Fibroblast of lung (primary cell): ENCODE measurements around the gene SDC4. TPM values are rescaled to one million over a fixed set of nuclear protein-coding genes. Genes with fewer than 3 reads are reported as not detected.

Experiments used
- DNase-seq, 2 donors: peaks; one replicate each; pipeline versions ENCODE4 v3.0.0 to v3.0.0-alpha.2; 2010; ENCODE audit warnings: low read depth in 2 of 2
- H2AFZ ChIP-seq: 2 replicates; pipeline ENCODE4 v1.5.1; 2012; ENCODE audit warnings: low read length, control low read depth, inconsistent platforms
- H3K27ac ChIP-seq: 2 replicates; pipeline ENCODE4 v1.5.1; 2011; ENCODE audit warnings: low read length, control low read depth; ENCODE audit not compliant: insufficient read depth
- H3K27me3 ChIP-seq: 2 replicates; pipeline ENCODE4 v1.5.1; 2011; ENCODE audit warnings: mild to moderate bottlenecking, low read length; ENCODE audit not compliant: control insufficient read depth, insufficient read depth
- H3K36me3 ChIP-seq: 2 replicates; pipeline ENCODE4 v1.5.1; 2011; ENCODE audit warnings: low read length; ENCODE audit not compliant: control insufficient read depth, insufficient read depth
- H3K4me1 ChIP-seq: 2 replicates; pipeline ENCODE4 v1.5.1; 2011; ENCODE audit warnings: low read length; ENCODE audit not compliant: control insufficient read depth, insufficient read depth; ENCODE audit errors: extremely low read depth
- H3K4me2 ChIP-seq: 2 replicates; pipeline ENCODE4 v1.5.1; 2011; ENCODE audit warnings: low read length, control low read depth; ENCODE audit not compliant: insufficient read depth; ENCODE audit errors: extremely low read depth
- H3K4me3 ChIP-seq, 4 experiments: fragments of 200-600 bp in 1 of 4; sonication (generic) in 1 of 4; replicated peaks in 1 of 4; 2 replicates each; pipeline ENCODE4 v1.5.1; 2011 to 2016; ENCODE audit warnings: low read length in 4 of 4, low read depth in 3 of 4, mild to moderate bottlenecking in 3 of 4, control low read depth in 2 of 4, inconsistent platforms in 1 of 4, mixed read lengths in 1 of 4; ENCODE audit not compliant: insufficient read depth in 1 of 4; ENCODE audit errors: control extremely low read depth in 1 of 4
- H3K79me2 ChIP-seq: 2 replicates; pipeline ENCODE4 v1.5.1; 2012; ENCODE audit warnings: mild to moderate bottlenecking, low read length, inconsistent platforms; ENCODE audit not compliant: control insufficient read depth, insufficient read depth
- H3K9ac ChIP-seq: 2 replicates; pipeline ENCODE4 v1.5.1; 2011; ENCODE audit warnings: mild to moderate bottlenecking, low read length, control low read depth; ENCODE audit not compliant: insufficient read depth
- H3K9me3 ChIP-seq: 2 replicates; pipeline ENCODE4 v1.5.1; 2012; ENCODE audit warnings: low read depth, low read length; ENCODE audit not compliant: control insufficient read depth, insufficient read depth
- H4K20me1 ChIP-seq: 2 replicates; pipeline ENCODE4 v1.5.1; 2011; ENCODE audit warnings: low read length; ENCODE audit not compliant: control insufficient read depth, insufficient read depth; ENCODE audit errors: extremely low read depth
- CTCF ChIP-seq, 2 donors: IDR thresholded peaks in 1 of 2; conservative IDR thresholded peaks in 1 of 2; 1 replicate in 1 of 2; 2 replicates in 1 of 2; pipeline ENCODE4 v1.5.1; 2011 to 2012; ENCODE audit warnings: low read length in 2 of 2, control low read depth in 1 of 2, inconsistent platforms in 1 of 2, low read depth in 1 of 2, mild to moderate bottlenecking in 1 of 2
- EZH2 ChIP-seq: IDR thresholded peaks from 2 replicates; pipeline ENCODE4 v1.5.1; 2012; ENCODE audit warnings: low read length, control low read depth, mild to moderate bottlenecking; ENCODE audit errors: missing control alignments
- polyA plus RNA-seq, 2 donors: library from polyadenylated mRNA; depleted of rRNA in 1 of 2; stranded (reverse) in 1 of 2; unstranded in 1 of 2; fragments of >200 nt; gene quantifications; 2 replicates each; pipeline ENCODE4 v1.2.1, GENCODE V29; 2011 to 2012; ENCODE audit warnings: missing spikeins in 1 of 2
- total RNA-seq: library from RNA; depleted of rRNA; stranded (reverse); fragments of >200 nt; gene quantifications from 2 replicates; pipeline ENCODE4 v1.2.1, GENCODE V29; 2014

The SDC4 gene
- total and polyA plus RNA-seq, 2 donors (not counting 1 experiment from before 2014, with no cell fraction given), result 175 to 312 TPM

GRCh38 chr20:45322952-45323383 is 25.3 kb downstream of the SDC4 start:
- no peaks in the 10 kb centered on the region for H4K20me1 ChIP-seq
- H3K27me3 ChIP-seq, result no peaks in the 10 kb centered on the region
- no peak overlapping the region for H3K27ac ChIP-seq
- TF ChIP-seq CTCF (conservative IDR thresholded peaks at IDR 0.05 in 1 of 2, IDR thresholded peaks at IDR 0.05 in 1 of 2; ENCODE audit: low read depth in 1 of 2, low read length in 2 of 2), result no peak
- peak; percentile 27 to 58 for DNase-seq
- no peaks in the 10 kb centered on the region for H3K79me2 ChIP-seq
- no peak overlapping the region for H3K9ac ChIP-seq
- H3K36me3 ChIP-seq, result peaks cover 10% of the 10 kb centered on the region
- no peak overlapping the region for H2AFZ ChIP-seq
- H3K4me1 ChIP-seq, result no peaks in the 10 kb centered on the region
- H3K4me3 ChIP-seq, result no peak overlapping the region
- no peak overlapping the region for H3K4me2 ChIP-seq
- no peaks in the 10 kb centered on the region for H3K9me3 ChIP-seq

- H3K9me3 ChIP-seq, result no peaks in the 10 kb centered on the region
- peaks cover 12% of the 10 kb centered on the region for H3K27me3 ChIP-seq
- TF ChIP-seq CTCF (conservative IDR thresholded peaks at IDR 0.05 in 1 of 2, IDR thresholded peaks at IDR 0.05 in 1 of 2; ENCODE audit: low read depth in 1 of 2, low read length in 2 of 2), result no peak
- no peak for TF ChIP-seq EZH2
- no peak overlapping the region for H3K4me2 ChIP-seq
- no peak overlapping the region for H3K4me3 ChIP-seq
- H3K4me1 ChIP-seq, result no peaks in the 10 kb centered on the region
- no peak overlapping the region for H2AFZ ChIP-seq
- DNase-seq, result no peak
- no peak overlapping the region for H3K27ac ChIP-seq
- no peaks in the 10 kb centered on the region for H3K79me2 ChIP-seq
- no peak overlapping the region for H3K9ac ChIP-seq
- no peaks in the 10 kb centered on the region for H4K20me1 ChIP-seq
- H3K36me3 ChIP-seq, result peaks cover 3% of the 10 kb centered on the region
Observed at GRCh38 chr20:45320948-45321595, 27.2 kb downstream of the SDC4 start.

- H3K4me2 ChIP-seq, result no peak overlapping the region
- H3K4me3 ChIP-seq, result no peak overlapping the region
- no peak overlapping the region for H2AFZ ChIP-seq
- peaks cover 17% of the 10 kb centered on the region for H3K27me3 ChIP-seq
- H4K20me1 ChIP-seq, result no peaks in the 10 kb centered on the region
- no peaks in the 10 kb centered on the region for H3K36me3 ChIP-seq
- TF ChIP-seq CTCF (conservative IDR thresholded peaks at IDR 0.05 in 1 of 2, IDR thresholded peaks at IDR 0.05 in 1 of 2; ENCODE audit: low read depth in 1 of 2, low read length in 2 of 2) (no peak), EZH2 (no peak)
- no peak overlapping the region for H3K27ac ChIP-seq
- DNase-seq, result no peak
- H3K79me2 ChIP-seq, result no peaks in the 10 kb centered on the region
- H3K9ac ChIP-seq, result no peak overlapping the region
- no peaks in the 10 kb centered on the region for H3K9me3 ChIP-seq
- no peaks in the 10 kb centered on the region for H3K4me1 ChIP-seq
Observed at GRCh38 chr20:45318948-45319347, 29.3 kb downstream of the SDC4 start.
